GM19438 (cell line): ENCODE data around the gene DENND2C.
A peak's percentile ranks its signal among the peaks of the same experiment; 100 is the strongest.
"Not testable (repeated sequence)": the region's sequence is repeated elsewhere in the genome, so short reads cannot be mapped to it uniquely, and the experiment has no call there.

Experiments used
- ATAC-seq: cut with Tn5 transposase; IDR thresholded peaks from one replicate; pipeline ENCODE4 v1.9.1; 2021; ENCODE audit warnings: low read depth; ENCODE audit not compliant: unreplicated experiment

The DENND2C gene

GRCh38 chr1:114609026-114609425 is 60.8 kb downstream of the DENND2C start:
- no peak for ATAC-seq

- ATAC-seq, result no peak
Observed at GRCh38 chr1:114607223-114607622, 62.6 kb downstream of the DENND2C start.

GRCh38 chr1:114597949-114598348 is 71.9 kb downstream of the DENND2C start:
- ATAC-seq, result no peak

GRCh38 chr1:114595602-114596001 is 74.2 kb downstream of the DENND2C start:
- no peak for ATAC-seq

- no peak for ATAC-seq
Observed at GRCh38 chr1:114594046-114594445, 75.8 kb downstream of the DENND2C start.

GRCh38 chr1:114589122-114589521 is 80.7 kb downstream of the DENND2C start:
- ATAC-seq, result no peak

- no peak for ATAC-seq
Observed at GRCh38 chr1:114588196-114588689, 81.6 kb downstream of the DENND2C start.

GRCh38 chr1:114587203-114587991 is 82.5 kb downstream of the DENND2C start:
- ATAC-seq, result no peak

GRCh38 chr1:114586513-114587047 is 83.3 kb downstream of the DENND2C start:
- no peak for ATAC-seq

- no peak for ATAC-seq
Observed at GRCh38 chr1:114585231-114585630, 84.6 kb downstream of the DENND2C start.

- peak; percentile 99 for ATAC-seq
Observed at GRCh38 chr1:114581335-114582287, 88.2 kb downstream of the DENND2C start, which contains the start of gene BCAS2. Gene BCAS2 (minus strand): TSS chr1:114581615. CDS start chr1:114581591, 24 bp downstream.

GRCh38 chr1:114574365-114574764 is 95.5 kb downstream of the DENND2C start:
- ATAC-seq, result no peak

- ATAC-seq, result no peak
Observed at GRCh38 chr1:114564141-114564540, 105.7 kb downstream of the DENND2C start.

- ATAC-seq, result not testable (repeated sequence)
Observed at GRCh38 chr1:114562978-114563510, 106.8 kb downstream of the DENND2C start.

GRCh38 chr1:114561333-114561732 is 108.5 kb downstream of the DENND2C start:
- no peak for ATAC-seq

- ATAC-seq, result no peak
Observed at GRCh38 chr1:114559356-114559755, 110.5 kb downstream of the DENND2C start.

- ATAC-seq, result no peak
Observed at GRCh38 chr1:114558544-114558943, 111.3 kb downstream of the DENND2C start.

GRCh38 chr1:114554577-114554976 is 115.3 kb downstream of the DENND2C start:
- ATAC-seq, result no peak

GRCh38 chr1:114552106-114552639 is 117.7 kb downstream of the DENND2C start:
- ATAC-seq, result no peak

GRCh38 chr1:114551400-114551799 is 118.4 kb downstream of the DENND2C start:
- ATAC-seq, result no peak
